ENCODE results near the gene FCRL4.

The FCRL4 gene

GRCh38 chr1:157577420-157577819 is 20.5 kb downstream of the FCRL4 start (continued):
- TF ChIP-seq PATZ1 (CRISPR knock-in tag; IDR thresholded peaks at IDR 0.05; ENCODE audit: borderline replicate concordance), result no peak

- TF ChIP-seq PATZ1 (CRISPR knock-in tag; IDR thresholded peaks at IDR 0.05; ENCODE audit: borderline replicate concordance) (no peak), PPARA (CRISPR knock-in tag; IDR thresholded peaks at IDR 0.05; ENCODE audit: borderline replicate concordance) (no peak), RARB (CRISPR knock-in tag; IDR thresholded peaks at IDR 0.05) (no peak), CSRNP3 (CRISPR knock-in tag; IDR thresholded peaks at IDR 0.05) (no peak), CSDC2 (CRISPR knock-in tag; IDR thresholded peaks at IDR 0.05) (no peak), ISL1 (CRISPR knock-in tag; IDR thresholded peaks at IDR 0.05) (no peak), POU6F1 (CRISPR knock-in tag; IDR thresholded peaks at IDR 0.05; ENCODE audit: borderline replicate concordance, low read depth) (no peak), ZFP30 (CRISPR knock-in tag; IDR thresholded peaks at IDR 0.05) (no peak)
- ATAC-seq, result no peak
Measured at GRCh38 chr1:157575744-157576143, 22.1 kb downstream of the FCRL4 start.

- TF ChIP-seq TCF4 (CRISPR knock-in tag; IDR thresholded peaks at IDR 0.05; ENCODE audit: borderline replicate concordance) (no peak), ISL1 (CRISPR knock-in tag; IDR thresholded peaks at IDR 0.05) (no peak), POU6F1 (CRISPR knock-in tag; IDR thresholded peaks at IDR 0.05; ENCODE audit: borderline replicate concordance, low read depth) (no peak), GLIS3 (CRISPR knock-in tag; IDR thresholded peaks at IDR 0.05) (no peak), ZNF70 (CRISPR knock-in tag; IDR thresholded peaks at IDR 0.05) (no peak), ESRRG (CRISPR knock-in tag; IDR thresholded peaks at IDR 0.05) (no peak), PPARA (CRISPR knock-in tag; IDR thresholded peaks at IDR 0.05; ENCODE audit: borderline replicate concordance) (no peak), ZC3H10 (CRISPR knock-in tag; IDR thresholded peaks at IDR 0.05) (no peak), BACH2 (CRISPR knock-in tag; IDR thresholded peaks at IDR 0.05; ENCODE audit: borderline replicate concordance) (no peak), TSHZ2 (CRISPR knock-in tag; IDR thresholded peaks at IDR 0.05) (no peak)
- no peak for ATAC-seq
Measured at GRCh38 chr1:157574836-157575235, 23.0 kb downstream of the FCRL4 start.
